SK-N-SH treated with all-trans-retinoic acid at 6 μM for 48 hours (cell line): ENCODE data around the gene YIPF7.

Experiments used
- ATAC-seq: fragments of 200-7000 bp; cut with Tn5 transposase; 3 replicates; pipeline ENCODE4 v1.9.1; 2020; ENCODE audit warnings: mild to moderate bottlenecking, moderate library complexity
- ARNTL ChIP-seq: fragments of 450-650 bp; formaldehyde crosslinking; IDR thresholded peaks from 2 replicates; pipeline ENCODE4 v1.5.0; 2020; ENCODE audit warnings: low read depth, mild to moderate bottlenecking, moderate library complexity, borderline replicate concordance
- ESRRG ChIP-seq: fragments of 250-450 bp; sonication (Bioruptor Pico); IDR thresholded peaks from 2 replicates; pipeline ENCODE4 v1.6.1; 2021; ENCODE audit warnings: mild to moderate bottlenecking
- GLIS3 ChIP-seq: fragments of 250-450 bp; sonication (Bioruptor Pico); IDR thresholded peaks from 2 replicates; pipeline ENCODE4 v1.5.0; 2020; ENCODE audit warnings: mild to moderate bottlenecking, moderate library complexity
- OSR1 ChIP-seq: fragments of 250-450 bp; sonication (Bioruptor Pico); IDR thresholded peaks from 2 replicates; pipeline ENCODE4 v1.8.0; 2022; ENCODE audit warnings: moderate library complexity, mild to moderate bottlenecking, inconsistent platforms
- PPARA ChIP-seq: fragments of 250-450 bp; sonication (Bioruptor Pico); IDR thresholded peaks from 2 replicates; pipeline ENCODE4 v1.5.0; 2020; ENCODE audit warnings: mild to moderate bottlenecking, borderline replicate concordance
- SNAI2 ChIP-seq: fragments of 250-450 bp; sonication (Bioruptor Pico); IDR thresholded peaks from 2 replicates; pipeline ENCODE4 v1.5.0; 2020; ENCODE audit warnings: mild to moderate bottlenecking, moderate library complexity
- TCF4 ChIP-seq: fragments of 250-450 bp; sonication (Bioruptor Pico); IDR thresholded peaks from 2 replicates; pipeline ENCODE4 v1.8.0; 2021; ENCODE audit warnings: mild to moderate bottlenecking, moderate library complexity, borderline replicate concordance
- ZC3H10 ChIP-seq: fragments of 250-450 bp; sonication (Bioruptor Pico); IDR thresholded peaks from 2 replicates; pipeline ENCODE4 v1.5.1; 2021; ENCODE audit warnings: mild to moderate bottlenecking, moderate library complexity
- ZFP3 ChIP-seq: fragments of 250-450 bp; sonication (Bioruptor Pico); IDR thresholded peaks from 2 replicates; pipeline ENCODE4 v1.5.0; 2020; ENCODE audit warnings: mild to moderate bottlenecking, moderate library complexity
- ZFP30 ChIP-seq: fragments of 450-650 bp; formaldehyde crosslinking; IDR thresholded peaks from 2 replicates; pipeline ENCODE4 v1.5.0; 2022; ENCODE audit warnings: mild to moderate bottlenecking, moderate library complexity
- ZNF565 ChIP-seq: fragments of 450-650 bp; formaldehyde crosslinking; conservative IDR thresholded peaks from 2 replicates; pipeline ENCODE4 v1.5.0; 2020; ENCODE audit warnings: low read depth, mild to moderate bottlenecking, moderate library complexity
- ZNF70 ChIP-seq: fragments of 450-650 bp; formaldehyde crosslinking; IDR thresholded peaks from 2 replicates; pipeline ENCODE4 v1.5.0; 2020; ENCODE audit warnings: mild to moderate bottlenecking, moderate library complexity
- TF ChIP-seq, protein P1 (sequence below): fragments of 250-450 bp; sonication (Bioruptor Pico); IDR thresholded peaks from 2 replicates; pipeline ENCODE4 v1.5.1; 2020; ENCODE audit warnings: low read depth, mild to moderate bottlenecking, moderate library complexity
- TF ChIP-seq, protein P2 (sequence below): fragments of 250-450 bp; sonication (Bioruptor Pico); IDR thresholded peaks from 2 replicates; pipeline ENCODE4 v1.5.0; 2020; ENCODE audit warnings: mild to moderate bottlenecking, moderate library complexity
- TF ChIP-seq, protein P3 (sequence below): fragments of 250-450 bp; sonication (Bioruptor Pico); IDR thresholded peaks from 2 replicates; pipeline ENCODE4 v1.8.0; 2021; ENCODE audit warnings: low read depth, mild to moderate bottlenecking, moderate library complexity, borderline replicate concordance
- TF ChIP-seq, protein P4 (sequence below): fragments of 250-450 bp; sonication (Bioruptor Pico); IDR thresholded peaks from 2 replicates; pipeline ENCODE4 v1.8.0; 2020; ENCODE audit warnings: mild to moderate bottlenecking, moderate library complexity, borderline replicate concordance
- TF ChIP-seq, protein P5 (sequence below): fragments of 250-450 bp; sonication (Bioruptor Pico); IDR thresholded peaks from 2 replicates; pipeline ENCODE4 v1.5.1; 2021; ENCODE audit warnings: mild to moderate bottlenecking, moderate library complexity

Gene YIPF7

DNA sequence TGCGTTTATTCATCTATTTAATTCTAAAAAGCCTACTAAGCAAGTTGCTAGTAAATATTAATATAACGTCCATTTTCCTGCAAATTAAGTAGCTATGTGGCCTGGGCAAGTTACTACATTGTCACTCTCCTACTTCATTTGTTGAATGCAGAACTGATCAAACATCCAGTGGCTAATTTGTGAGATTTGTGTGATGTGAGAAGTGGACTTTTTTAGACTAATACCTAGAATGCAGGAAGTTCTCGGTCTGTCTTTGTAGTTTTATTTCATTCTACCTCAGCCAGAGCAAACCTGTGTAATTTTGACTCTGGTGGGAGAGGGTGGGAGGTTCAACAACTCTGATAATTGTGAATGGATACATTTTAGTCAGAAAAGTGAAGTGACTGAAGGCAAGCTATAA lies 27.6 kb upstream of the YIPF7 start:
- ATAC-seq = no peak; the same call in 2 of the 3 replicates
- TF ChIP-seq ZFP30 (CRISPR knock-in tag) (no peak), ZNF565 (CRISPR knock-in tag) (no peak), ESRRG (CRISPR knock-in tag) (no peak), OSR1 (CRISPR knock-in tag) (no peak), TCF4 (CRISPR knock-in tag) (no peak), ZNF70 (CRISPR knock-in tag) (no peak), PPARA (CRISPR knock-in tag) (no peak), ZFP3 (no peak), ARNTL (no peak)
- TF ChIP-seq, protein P1, sequence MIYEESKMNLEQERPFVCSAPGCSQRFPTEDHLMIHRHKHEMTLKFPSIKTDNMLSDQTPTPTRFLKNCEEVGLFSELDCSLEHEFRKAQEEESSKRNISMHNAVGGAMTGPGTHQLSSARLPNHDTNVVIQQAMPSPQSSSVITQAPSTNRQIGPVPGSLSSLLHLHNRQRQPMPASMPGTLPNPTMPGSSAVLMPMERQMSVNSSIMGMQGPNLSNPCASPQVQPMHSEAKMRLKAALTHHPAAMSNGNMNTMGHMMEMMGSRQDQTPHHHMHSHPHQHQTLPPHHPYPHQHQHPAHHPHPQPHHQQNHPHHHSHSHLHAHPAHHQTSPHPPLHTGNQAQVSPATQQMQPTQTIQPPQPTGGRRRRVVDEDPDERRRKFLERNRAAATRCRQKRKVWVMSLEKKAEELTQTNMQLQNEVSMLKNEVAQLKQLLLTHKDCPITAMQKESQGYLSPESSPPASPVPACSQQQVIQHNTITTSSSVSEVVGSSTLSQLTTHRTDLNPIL (CRISPR knock-in tag) = no peak
- TF ChIP-seq, protein P2, sequence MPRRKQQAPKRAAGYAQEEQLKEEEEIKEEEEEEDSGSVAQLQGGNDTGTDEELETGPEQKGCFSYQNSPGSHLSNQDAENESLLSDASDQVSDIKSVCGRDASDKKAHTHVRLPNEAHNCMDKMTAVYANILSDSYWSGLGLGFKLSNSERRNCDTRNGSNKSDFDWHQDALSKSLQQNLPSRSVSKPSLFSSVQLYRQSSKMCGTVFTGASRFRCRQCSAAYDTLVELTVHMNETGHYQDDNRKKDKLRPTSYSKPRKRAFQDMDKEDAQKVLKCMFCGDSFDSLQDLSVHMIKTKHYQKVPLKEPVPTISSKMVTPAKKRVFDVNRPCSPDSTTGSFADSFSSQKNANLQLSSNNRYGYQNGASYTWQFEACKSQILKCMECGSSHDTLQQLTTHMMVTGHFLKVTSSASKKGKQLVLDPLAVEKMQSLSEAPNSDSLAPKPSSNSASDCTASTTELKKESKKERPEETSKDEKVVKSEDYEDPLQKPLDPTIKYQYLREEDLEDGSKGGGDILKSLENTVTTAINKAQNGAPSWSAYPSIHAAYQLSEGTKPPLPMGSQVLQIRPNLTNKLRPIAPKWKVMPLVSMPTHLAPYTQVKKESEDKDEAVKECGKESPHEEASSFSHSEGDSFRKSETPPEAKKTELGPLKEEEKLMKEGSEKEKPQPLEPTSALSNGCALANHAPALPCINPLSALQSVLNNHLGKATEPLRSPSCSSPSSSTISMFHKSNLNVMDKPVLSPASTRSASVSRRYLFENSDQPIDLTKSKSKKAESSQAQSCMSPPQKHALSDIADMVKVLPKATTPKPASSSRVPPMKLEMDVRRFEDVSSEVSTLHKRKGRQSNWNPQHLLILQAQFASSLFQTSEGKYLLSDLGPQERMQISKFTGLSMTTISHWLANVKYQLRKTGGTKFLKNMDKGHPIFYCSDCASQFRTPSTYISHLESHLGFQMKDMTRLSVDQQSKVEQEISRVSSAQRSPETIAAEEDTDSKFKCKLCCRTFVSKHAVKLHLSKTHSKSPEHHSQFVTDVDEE = no peak
- TF ChIP-seq, protein P3, sequence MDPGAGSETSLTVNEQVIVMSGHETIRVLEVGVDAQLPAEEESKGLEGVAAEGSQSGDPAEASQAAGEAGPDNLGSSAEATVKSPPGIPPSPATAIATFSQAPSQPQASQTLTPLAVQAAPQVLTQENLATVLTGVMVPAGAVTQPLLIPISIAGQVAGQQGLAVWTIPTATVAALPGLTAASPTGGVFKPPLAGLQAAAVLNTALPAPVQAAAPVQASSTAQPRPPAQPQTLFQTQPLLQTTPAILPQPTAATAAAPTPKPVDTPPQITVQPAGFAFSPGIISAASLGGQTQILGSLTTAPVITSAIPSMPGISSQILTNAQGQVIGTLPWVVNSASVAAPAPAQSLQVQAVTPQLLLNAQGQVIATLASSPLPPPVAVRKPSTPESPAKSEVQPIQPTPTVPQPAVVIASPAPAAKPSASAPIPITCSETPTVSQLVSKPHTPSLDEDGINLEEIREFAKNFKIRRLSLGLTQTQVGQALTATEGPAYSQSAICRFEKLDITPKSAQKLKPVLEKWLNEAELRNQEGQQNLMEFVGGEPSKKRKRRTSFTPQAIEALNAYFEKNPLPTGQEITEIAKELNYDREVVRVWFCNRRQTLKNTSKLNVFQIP (CRISPR knock-in tag) = no peak
- TF ChIP-seq, protein P4, sequence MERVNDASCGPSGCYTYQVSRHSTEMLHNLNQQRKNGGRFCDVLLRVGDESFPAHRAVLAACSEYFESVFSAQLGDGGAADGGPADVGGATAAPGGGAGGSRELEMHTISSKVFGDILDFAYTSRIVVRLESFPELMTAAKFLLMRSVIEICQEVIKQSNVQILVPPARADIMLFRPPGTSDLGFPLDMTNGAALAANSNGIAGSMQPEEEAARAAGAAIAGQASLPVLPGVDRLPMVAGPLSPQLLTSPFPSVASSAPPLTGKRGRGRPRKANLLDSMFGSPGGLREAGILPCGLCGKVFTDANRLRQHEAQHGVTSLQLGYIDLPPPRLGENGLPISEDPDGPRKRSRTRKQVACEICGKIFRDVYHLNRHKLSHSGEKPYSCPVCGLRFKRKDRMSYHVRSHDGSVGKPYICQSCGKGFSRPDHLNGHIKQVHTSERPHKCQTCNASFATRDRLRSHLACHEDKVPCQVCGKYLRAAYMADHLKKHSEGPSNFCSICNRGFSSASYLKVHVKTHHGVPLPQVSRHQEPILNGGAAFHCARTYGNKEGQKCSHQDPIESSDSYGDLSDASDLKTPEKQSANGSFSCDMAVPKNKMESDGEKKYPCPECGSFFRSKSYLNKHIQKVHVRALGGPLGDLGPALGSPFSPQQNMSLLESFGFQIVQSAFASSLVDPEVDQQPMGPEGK (CRISPR knock-in tag) = no peak
- TF ChIP-seq, protein P5, sequence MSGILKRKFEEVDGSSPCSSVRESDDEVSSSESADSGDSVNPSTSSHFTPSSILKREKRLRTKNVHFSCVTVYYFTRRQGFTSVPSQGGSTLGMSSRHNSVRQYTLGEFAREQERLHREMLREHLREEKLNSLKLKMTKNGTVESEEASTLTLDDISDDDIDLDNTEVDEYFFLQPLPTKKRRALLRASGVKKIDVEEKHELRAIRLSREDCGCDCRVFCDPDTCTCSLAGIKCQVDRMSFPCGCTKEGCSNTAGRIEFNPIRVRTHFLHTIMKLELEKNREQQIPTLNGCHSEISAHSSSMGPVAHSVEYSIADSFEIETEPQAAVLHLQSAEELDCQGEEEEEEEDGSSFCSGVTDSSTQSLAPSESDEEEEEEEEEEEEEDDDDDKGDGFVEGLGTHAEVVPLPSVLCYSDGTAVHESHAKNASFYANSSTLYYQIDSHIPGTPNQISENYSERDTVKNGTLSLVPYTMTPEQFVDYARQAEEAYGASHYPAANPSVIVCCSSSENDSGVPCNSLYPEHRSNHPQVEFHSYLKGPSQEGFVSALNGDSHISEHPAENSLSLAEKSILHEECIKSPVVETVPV (CRISPR knock-in tag) = no peak

DNA sequence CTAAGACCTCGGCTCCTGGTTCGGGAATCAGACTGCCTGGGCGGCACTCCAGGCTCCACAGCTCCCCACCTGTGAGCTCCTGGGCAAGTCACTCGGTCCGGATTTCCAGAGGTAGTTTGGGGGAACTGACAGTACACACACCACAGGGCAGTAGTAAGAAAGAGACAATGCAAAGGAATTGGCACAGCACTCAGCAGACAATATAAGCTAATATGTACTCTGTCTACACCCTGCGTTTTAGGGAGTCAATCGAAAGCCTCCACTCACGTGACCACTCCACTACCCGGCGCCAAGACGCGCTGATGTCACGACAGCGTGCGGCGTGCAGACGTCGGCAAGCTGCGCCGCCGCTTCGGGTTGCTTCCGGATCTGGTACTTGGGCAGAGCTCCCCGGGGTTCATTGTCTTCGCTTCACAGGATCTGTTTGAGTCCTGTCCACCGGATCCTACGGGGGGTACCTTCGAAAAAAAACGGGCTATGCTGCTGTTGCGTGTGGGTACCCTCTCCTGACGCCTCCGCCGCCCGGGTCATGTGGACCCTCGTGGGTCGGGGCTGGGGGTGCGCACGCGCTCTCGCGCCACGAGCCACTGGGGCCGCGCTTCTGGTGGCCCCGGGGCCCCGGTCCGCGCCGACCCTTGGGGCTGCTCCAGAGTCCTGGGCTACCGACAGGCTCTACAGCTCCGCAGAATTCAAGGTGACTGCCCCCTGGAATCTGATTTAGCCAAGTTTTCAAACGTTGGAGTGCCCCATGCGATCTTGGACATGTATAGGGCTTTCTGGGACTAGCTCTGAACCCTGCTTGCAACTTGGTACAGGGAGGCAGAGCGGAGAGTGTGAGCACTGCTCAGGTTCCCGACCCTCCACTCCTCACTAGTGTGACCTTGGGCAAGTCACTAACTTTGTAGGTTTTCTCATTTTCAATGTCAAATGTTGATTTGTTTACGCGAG lies 26.9 kb upstream of the YIPF7 start, which contains the start of gene GUF1:
Gene GUF1 (plus strand): TSS at position 327 of the 948 bp plus-strand sequence. CDS start 203 bp downstream, at position 530.
- peak; percentile 95 for ATAC-seq
- no peak for TF ChIP-seq SNAI2 (CRISPR knock-in tag)
- TF ChIP-seq ZNF565 (CRISPR knock-in tag) = no peak
- TF ChIP-seq, protein P4 (CRISPR knock-in tag) = no peak
- TF ChIP-seq TCF4 (CRISPR knock-in tag) = no peak
- no peak for TF ChIP-seq ESRRG (CRISPR knock-in tag)
- no peak for TF ChIP-seq GLIS3 (CRISPR knock-in tag)

DNA sequence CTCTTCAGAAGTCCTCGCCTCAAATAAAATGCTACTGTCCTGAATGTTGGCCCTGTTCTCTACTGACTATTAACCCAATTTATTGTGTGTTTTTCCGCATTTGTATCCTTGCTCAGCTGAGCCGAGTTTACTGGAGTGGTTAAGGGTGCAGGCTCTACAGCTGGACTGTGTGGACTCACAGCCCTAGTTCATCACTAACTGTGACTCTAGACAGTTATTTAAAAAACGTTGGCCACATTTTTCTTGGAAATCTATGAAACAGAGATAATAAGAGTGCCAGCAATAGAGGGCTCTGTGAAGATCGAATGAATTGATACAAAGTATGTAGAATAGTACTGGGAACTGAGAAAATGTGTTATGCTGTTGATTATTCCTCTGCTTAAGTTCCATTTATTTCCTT lies 23.9 kb upstream of the YIPF7 start:
- no peak for ATAC-seq
- TF ChIP-seq, protein P1 (CRISPR knock-in tag) = no peak
- TF ChIP-seq GLIS3 (CRISPR knock-in tag) = no peak
- TF ChIP-seq ZC3H10 (CRISPR knock-in tag) = no peak
- TF ChIP-seq, protein P3 (CRISPR knock-in tag) = no peak
- TF ChIP-seq ZNF565 (CRISPR knock-in tag) = no peak
